Astrocyte (in vitro differentiated cells and primary cell): ENCODE measurements around the gene CHRNA4.

Source experiments
- CTCF ChIP-seq: IDR thresholded peaks from 2 replicates; pipeline ENCODE4 v1.5.1; 2011; ENCODE audit warnings: low read depth, mild to moderate bottlenecking, inconsistent platforms, low read length, moderate library complexity; ENCODE audit not compliant: insufficient read depth
- EZH2 ChIP-seq: IDR thresholded peaks from 2 replicates; pipeline ENCODE4 v1.6.1; 2012; ENCODE audit warnings: mild to moderate bottlenecking, low read length, inconsistent platforms; ENCODE audit not compliant: insufficient read depth

- TF ChIP-seq CTCF, result peak; percentile 49
- TF ChIP-seq EZH2, result no peak
These were observed 20.8 kb upstream of the CHRNA4 start for GRCh38 chr20:63381781-63382431.
